Measurements from ENCODE around the gene MARCHF2.

Gene MARCHF2

DNA sequence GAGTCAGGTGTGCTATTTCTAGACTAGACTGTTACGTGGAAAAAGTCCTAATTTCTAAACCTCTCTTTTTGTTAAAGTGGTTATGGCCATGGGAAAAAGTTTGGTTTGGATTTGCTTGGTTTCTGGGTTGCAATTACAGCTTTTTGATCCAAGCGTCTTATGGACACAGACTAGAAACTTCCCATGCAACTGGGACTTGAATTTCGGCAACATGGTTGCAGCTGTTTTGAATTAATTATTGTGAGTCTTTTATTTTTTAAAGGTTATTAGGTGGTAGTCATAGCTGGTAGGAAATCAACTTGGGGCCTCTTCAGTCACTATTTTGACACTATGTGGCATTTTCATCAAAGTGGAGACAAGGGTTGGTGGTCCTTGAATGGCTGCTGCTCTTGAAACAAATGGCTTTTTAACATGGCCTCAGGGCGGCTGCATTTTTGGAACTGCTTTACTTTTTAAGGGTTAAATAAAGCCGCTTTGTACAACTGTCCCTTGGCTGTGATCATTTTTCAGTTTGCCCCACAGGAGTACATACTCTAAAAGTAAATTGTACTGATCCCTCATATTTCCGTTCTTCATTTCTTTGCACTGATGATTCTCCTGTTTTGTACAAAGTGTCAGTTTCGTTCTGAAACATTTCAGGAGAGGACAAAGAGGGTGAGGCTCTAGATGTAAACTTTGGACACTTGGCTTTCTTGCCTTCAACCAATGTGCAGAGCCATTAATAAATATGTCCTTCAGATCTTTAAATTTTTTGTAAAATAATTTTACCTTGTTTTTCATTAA, 47.6 kb downstream of the MARCHF2 start:
- Histone ChIP-seq H3K9me3 (ENCODE audit: control insufficient read depth, insufficient read depth, low read length) (no peaks in the 10 kb centered on the region), H3K27me3 (ENCODE audit: control insufficient read depth, insufficient read depth, low read length) (no peaks in the 10 kb centered on the region), H3K4me3 (ENCODE audit: low read depth, low read length) (no peak overlapping the region), H3K36me3 (ENCODE audit: control insufficient read depth, insufficient read depth, low read length) (peaks cover 21% of the 10 kb centered on the region), H3K4me1 (ENCODE audit: control insufficient read depth, insufficient read depth, low read length) (peaks cover 32% of the 10 kb centered on the region), H3K9ac (ENCODE audit: low read depth, low read length) (no peak overlapping the region)

DNA sequence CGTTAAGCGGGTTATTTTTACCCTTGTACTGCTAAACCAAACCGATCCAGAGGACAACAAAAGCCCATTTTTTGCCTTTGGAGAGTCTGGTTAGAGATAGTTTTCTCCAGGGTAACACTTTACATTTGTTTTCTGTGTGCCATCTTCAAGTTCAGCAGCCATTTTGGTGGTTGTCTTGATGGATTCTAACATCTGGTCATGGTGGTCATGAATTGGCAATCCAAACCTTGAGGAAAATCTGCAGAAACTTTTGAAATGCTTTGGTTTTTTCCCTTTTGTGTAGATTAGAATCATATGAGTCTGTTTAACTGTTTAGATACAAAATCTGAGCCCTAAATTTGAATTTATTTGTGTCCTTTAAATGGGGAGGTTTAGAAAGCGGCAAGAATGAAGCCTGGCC, 48.3 kb downstream of the MARCHF2 start:
- H3K4me3 ChIP-seq (ENCODE audit: low read depth, low read length), result no peak overlapping the region
- no peaks in the 10 kb centered on the region for H3K27me3 ChIP-seq (ENCODE audit: control insufficient read depth, insufficient read depth, low read length)
- no peaks in the 10 kb centered on the region for H3K9me3 ChIP-seq (ENCODE audit: control insufficient read depth, insufficient read depth, low read length)
- H3K36me3 ChIP-seq (ENCODE audit: control insufficient read depth, insufficient read depth, low read length), result peaks cover 21% of the 10 kb centered on the region
- peaks cover 30% of the 10 kb centered on the region for H3K4me1 ChIP-seq (ENCODE audit: control insufficient read depth, insufficient read depth, low read length)
- H3K9ac ChIP-seq (ENCODE audit: low read depth, low read length), result no peak overlapping the region

DNA sequence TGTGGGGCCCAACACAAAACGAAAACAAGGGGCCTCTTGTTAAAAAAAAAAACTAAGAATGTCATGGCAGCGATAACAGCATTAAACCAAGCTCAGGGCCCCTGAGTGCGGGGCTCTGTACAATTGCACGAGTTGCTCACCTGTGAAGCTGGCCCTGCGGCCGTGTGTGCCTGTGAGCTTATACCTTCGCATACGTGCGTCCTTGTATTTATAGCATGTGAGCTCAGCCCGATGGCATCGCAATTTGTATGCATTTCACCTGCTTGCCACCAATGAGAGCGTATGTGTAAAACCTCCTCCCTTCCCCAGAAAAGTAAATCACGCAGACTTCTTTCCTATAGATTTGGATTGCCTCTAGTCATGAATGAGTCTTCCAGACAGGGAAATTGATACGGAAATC, 48.8 kb downstream of the MARCHF2 start:
- Histone ChIP-seq H3K9me3 (ENCODE audit: control insufficient read depth, insufficient read depth, low read length) (no peaks in the 10 kb centered on the region), H3K27me3 (ENCODE audit: control insufficient read depth, insufficient read depth, low read length) (no peaks in the 10 kb centered on the region), H3K9ac (ENCODE audit: low read depth, low read length) (no peak overlapping the region), H3K4me3 (ENCODE audit: low read depth, low read length) (no peak overlapping the region), H3K36me3 (ENCODE audit: control insufficient read depth, insufficient read depth, low read length) (peaks cover 20% of the 10 kb centered on the region), H3K4me1 (ENCODE audit: control insufficient read depth, insufficient read depth, low read length) (peaks cover 30% of the 10 kb centered on the region)

DNA sequence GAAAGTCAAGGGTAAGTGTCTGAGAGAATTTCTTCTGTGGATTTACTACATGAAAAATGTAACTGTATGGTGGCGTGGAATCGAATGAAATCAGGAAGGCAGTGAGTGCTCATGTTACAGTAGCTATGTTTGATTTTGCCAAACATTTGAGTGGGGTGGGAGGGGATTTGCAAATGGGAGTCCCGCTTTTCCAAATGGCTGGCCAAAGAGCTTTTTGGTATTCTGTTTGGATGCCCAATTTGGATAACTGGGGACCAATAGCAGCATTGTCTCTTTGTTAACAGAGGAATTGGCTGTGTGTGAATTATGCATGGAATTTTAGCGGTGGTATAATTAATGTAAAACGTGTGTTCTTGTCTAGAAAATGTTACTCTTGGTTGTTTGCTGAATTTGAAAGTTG, 49.5 kb downstream of the MARCHF2 start:
- Histone ChIP-seq H3K4me3 (ENCODE audit: low read depth, low read length) (no peak overlapping the region), H3K27me3 (ENCODE audit: control insufficient read depth, insufficient read depth, low read length) (no peaks in the 10 kb centered on the region), H3K36me3 (ENCODE audit: control insufficient read depth, insufficient read depth, low read length) (peaks cover 26% of the 10 kb centered on the region), H3K9ac (ENCODE audit: low read depth, low read length) (no peak overlapping the region), H3K9me3 (ENCODE audit: control insufficient read depth, insufficient read depth, low read length) (no peaks in the 10 kb centered on the region), H3K4me1 (ENCODE audit: control insufficient read depth, insufficient read depth, low read length) (peaks cover 27% of the 10 kb centered on the region)

DNA sequence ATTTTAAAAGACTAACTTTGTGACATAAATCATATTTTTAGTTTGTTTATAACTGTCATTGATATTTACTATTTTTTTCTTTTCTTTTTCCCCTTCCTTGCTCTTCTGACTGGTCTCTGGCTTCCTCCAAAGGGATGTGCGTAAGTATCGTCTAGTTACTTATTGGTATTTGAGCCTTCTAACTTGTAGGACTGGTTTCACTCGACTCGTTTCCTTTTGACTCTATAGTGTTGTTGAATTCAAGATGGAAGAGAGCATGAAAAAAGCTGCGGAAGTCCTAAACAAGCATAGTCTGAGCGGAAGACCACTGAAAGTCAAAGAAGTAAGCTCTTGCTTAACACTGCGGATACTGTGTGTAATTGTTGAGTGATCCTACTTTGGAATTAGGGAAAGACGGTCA, 50.3 kb downstream of the MARCHF2 start:
- Histone ChIP-seq H3K36me3 (ENCODE audit: control insufficient read depth, insufficient read depth, low read length) (peaks cover 31% of the 10 kb centered on the region), H3K4me3 (ENCODE audit: low read depth, low read length) (no peak overlapping the region), H3K9me3 (ENCODE audit: control insufficient read depth, insufficient read depth, low read length) (no peaks in the 10 kb centered on the region), H3K4me1 (ENCODE audit: control insufficient read depth, insufficient read depth, low read length) (peaks cover 25% of the 10 kb centered on the region), H3K27me3 (ENCODE audit: control insufficient read depth, insufficient read depth, low read length) (no peaks in the 10 kb centered on the region), H3K9ac (ENCODE audit: low read depth, low read length) (no peak overlapping the region)

DNA sequence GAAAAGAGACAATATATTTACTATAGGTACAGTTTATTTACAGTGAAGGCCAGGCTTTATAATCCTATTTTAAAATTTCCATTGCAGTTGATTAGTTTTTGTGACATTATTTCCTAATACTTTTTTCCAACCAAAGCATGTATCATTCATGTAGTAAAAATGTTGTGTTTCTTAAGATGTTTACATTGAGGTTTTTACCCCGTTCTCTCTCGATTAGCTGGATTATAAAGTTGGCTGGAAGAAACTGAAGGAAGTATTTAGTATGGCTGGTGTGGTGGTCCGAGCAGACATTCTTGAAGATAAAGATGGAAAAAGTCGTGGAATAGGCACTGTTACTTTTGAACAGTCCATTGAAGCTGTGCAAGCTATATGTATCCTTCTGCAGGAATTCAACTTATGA, 52.9 kb downstream of the MARCHF2 start:
- no peak overlapping the region for H3K9ac ChIP-seq (ENCODE audit: low read depth, low read length)
- no peaks in the 10 kb centered on the region for H3K27me3 ChIP-seq (ENCODE audit: control insufficient read depth, insufficient read depth, low read length)
- no peaks in the 10 kb centered on the region for H3K9me3 ChIP-seq (ENCODE audit: control insufficient read depth, insufficient read depth, low read length)
- no peak overlapping the region for H3K4me3 ChIP-seq (ENCODE audit: low read depth, low read length)
- H3K4me1 ChIP-seq (ENCODE audit: control insufficient read depth, insufficient read depth, low read length), result peaks cover 10% of the 10 kb centered on the region
- H3K36me3 ChIP-seq (ENCODE audit: control insufficient read depth, insufficient read depth, low read length), result peaks cover 55% of the 10 kb centered on the region

DNA sequence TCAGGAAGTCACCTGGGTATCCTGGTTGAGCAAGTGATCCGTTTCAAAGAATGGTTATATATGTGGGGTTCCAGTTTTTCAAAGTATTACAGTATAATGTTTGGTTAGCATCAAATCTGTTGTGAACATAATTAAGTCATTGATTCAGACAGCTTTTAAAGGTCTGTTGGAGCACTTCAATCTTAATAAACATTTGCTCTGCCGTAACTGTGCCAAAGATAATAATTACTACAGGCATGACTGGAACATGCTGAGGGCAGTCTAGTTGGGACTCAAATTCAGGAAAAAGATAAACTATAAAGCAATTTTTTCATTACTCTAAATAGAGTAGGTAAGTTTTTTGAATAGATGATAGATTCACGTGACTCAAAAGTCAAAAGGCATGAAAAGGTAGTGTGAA, 55.0 kb downstream of the MARCHF2 start:
- H3K9me3 ChIP-seq (ENCODE audit: control insufficient read depth, insufficient read depth, low read length), result no peaks in the 10 kb centered on the region
- no peaks in the 10 kb centered on the region for H3K27me3 ChIP-seq (ENCODE audit: control insufficient read depth, insufficient read depth, low read length)
- no peak overlapping the region for H3K4me3 ChIP-seq (ENCODE audit: low read depth, low read length)
- no peaks in the 10 kb centered on the region for H3K4me1 ChIP-seq (ENCODE audit: control insufficient read depth, insufficient read depth, low read length)
- peaks cover 71% of the 10 kb centered on the region for H3K36me3 ChIP-seq (ENCODE audit: control insufficient read depth, insufficient read depth, low read length)
- no peak overlapping the region for H3K9ac ChIP-seq (ENCODE audit: low read depth, low read length)

DNA sequence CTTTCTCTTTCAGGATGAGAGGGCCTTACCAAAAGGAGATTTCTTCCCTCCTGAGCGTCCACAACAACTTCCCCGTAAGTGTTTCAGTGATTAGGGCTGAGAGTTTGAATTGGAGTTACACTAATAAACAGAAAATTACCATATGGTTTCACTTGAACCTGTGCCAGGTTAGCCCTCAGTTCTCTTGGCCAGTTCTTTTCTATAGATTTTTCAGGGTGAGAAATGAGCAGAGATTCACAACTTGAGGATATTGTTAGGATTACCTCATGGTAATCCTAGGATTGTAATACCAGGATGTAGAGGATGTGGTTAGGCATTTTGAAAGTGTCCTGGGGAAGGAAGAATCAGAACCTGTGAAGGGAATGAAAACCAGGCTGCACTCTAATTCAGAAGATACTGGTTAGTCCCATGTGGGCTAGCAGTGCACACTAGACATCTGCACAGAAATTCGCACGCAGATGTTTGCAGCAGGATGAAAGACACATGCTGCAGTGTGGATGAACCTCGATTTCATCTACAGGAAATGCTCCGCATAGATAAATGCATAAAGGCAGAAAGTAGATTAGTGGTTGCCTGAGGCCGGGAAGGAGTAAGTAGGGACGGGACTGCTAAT, 55.8 kb downstream of the MARCHF2 start:
- H3K4me1 ChIP-seq (ENCODE audit: control insufficient read depth, insufficient read depth, low read length), result no peaks in the 10 kb centered on the region
- H3K27me3 ChIP-seq (ENCODE audit: control insufficient read depth, insufficient read depth, low read length), result no peaks in the 10 kb centered on the region
- no peak overlapping the region for H3K4me3 ChIP-seq (ENCODE audit: low read depth, low read length)
- H3K9me3 ChIP-seq (ENCODE audit: control insufficient read depth, insufficient read depth, low read length), result no peaks in the 10 kb centered on the region
- H3K9ac ChIP-seq (ENCODE audit: low read depth, low read length), result no peak overlapping the region
- peaks cover 67% of the 10 kb centered on the region for H3K36me3 ChIP-seq (ENCODE audit: control insufficient read depth, insufficient read depth, low read length)

DNA sequence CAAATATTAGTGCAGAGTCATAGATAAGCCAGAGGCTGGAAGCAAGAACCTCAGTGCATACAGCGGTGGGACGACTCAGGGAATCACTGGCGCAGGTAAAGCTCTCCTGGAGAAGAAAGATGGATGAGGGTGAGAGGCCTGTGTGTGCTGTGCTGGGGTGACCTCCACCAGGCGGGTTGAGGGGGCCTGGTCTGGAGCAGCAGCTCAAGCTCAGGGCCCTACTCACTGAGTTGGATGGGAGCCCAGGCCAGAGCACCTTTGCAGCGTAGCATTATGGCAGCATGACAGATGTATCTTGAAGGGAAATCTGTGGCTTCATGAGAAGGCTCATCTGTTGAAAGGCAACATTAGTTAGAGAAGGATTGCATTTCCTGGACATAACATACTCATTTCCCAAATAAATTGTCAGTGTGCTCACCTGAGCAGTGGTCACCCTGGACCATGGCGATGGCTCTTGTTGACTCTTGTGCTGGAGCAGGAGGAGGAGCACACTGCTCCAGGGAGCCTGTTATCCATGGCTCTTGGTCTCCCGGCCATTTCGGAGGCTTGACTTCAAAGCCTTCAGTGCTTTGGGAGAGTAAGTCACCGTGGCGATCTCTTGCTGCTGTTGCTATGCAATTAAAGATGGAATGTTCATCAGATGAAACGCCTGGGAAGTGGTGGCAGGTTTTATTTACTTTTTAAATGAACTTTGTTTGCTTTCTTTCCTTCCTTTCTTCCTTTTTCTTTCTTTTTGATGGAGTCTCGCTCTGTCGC, 56.7 kb downstream of the MARCHF2 start:
- H3K4me1 ChIP-seq (ENCODE audit: control insufficient read depth, insufficient read depth, low read length), result no peaks in the 10 kb centered on the region
- H3K9ac ChIP-seq (ENCODE audit: low read depth, low read length), result no peak overlapping the region
- peaks cover 72% of the 10 kb centered on the region for H3K36me3 ChIP-seq (ENCODE audit: control insufficient read depth, insufficient read depth, low read length)
- H3K9me3 ChIP-seq (ENCODE audit: control insufficient read depth, insufficient read depth, low read length), result no peaks in the 10 kb centered on the region
- no peaks in the 10 kb centered on the region for H3K27me3 ChIP-seq (ENCODE audit: control insufficient read depth, insufficient read depth, low read length)
- no peak overlapping the region for H3K4me3 ChIP-seq (ENCODE audit: low read depth, low read length)

DNA sequence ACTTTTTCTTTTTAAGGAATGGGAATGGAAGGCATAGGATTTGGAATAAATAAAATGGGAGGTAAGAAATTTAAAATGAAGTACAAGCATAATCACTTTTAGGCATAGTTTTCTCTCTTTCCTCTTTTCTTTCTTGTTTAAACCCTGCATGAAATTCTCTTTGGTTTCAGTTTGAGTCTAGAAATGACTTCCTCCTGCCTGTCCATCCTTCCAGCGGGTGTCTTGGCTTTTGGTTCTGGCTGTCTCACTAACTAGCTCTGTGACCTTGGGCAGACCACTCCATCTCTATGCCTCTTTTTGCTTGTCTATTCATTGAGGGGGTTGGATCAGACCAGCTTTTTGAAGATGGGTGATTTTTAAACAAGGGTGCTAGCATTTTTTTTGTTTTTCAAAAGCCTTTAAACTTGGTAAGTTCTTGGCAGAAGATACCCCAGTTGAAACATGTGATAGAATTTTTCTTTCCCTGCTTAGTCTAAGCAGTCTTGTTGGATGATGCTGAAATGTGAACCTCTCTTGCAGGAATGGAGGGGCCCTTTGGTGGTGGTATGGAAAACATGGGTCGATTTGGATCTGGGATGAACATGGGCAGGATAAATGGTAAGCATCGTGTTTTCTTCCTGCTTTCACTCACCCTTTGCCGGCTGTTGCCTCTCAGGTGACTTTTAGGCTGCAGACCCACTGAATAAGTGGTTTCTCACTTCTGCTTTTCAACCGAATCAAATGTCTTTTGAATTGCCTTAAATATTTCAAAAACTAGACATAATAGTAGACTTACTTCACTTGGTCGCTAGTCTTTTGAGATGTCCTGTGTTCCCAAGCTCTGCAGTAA, 60.8 kb downstream of the MARCHF2 start:
- Histone ChIP-seq H3K4me1 (ENCODE audit: control insufficient read depth, insufficient read depth, low read length) (no peaks in the 10 kb centered on the region), H3K27me3 (ENCODE audit: control insufficient read depth, insufficient read depth, low read length) (no peaks in the 10 kb centered on the region), H3K9me3 (ENCODE audit: control insufficient read depth, insufficient read depth, low read length) (no peaks in the 10 kb centered on the region), H3K36me3 (ENCODE audit: control insufficient read depth, insufficient read depth, low read length) (peaks cover 66% of the 10 kb centered on the region), H3K4me3 (ENCODE audit: low read depth, low read length) (no peak overlapping the region), H3K9ac (ENCODE audit: low read depth, low read length) (no peak overlapping the region)

DNA sequence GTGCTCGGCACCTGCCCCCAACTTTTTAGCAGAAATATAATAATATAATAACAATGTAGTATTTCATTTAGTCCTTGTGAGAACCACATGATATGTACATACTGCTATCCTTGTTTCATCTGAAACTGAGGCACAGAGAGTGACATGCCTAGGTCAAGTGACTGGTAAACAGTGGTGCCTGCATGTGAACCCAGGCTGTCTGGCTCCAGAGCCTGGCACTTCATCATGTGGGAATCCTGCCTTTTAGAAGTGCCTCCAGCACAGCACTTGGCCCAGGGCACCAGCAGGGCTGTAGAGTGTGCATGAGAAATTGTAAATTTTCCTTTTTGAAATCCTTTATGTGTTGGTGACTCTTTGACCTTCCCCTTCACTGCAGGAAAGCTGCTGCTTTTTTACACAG, 61.9 kb downstream of the MARCHF2 start:
- Histone ChIP-seq H3K36me3 (ENCODE audit: control insufficient read depth, insufficient read depth, low read length) (peaks cover 58% of the 10 kb centered on the region), H3K4me3 (ENCODE audit: low read depth, low read length) (no peak overlapping the region), H3K27me3 (ENCODE audit: control insufficient read depth, insufficient read depth, low read length) (no peaks in the 10 kb centered on the region), H3K9ac (ENCODE audit: low read depth, low read length) (no peak overlapping the region), H3K9me3 (ENCODE audit: control insufficient read depth, insufficient read depth, low read length) (no peaks in the 10 kb centered on the region), H3K4me1 (ENCODE audit: control insufficient read depth, insufficient read depth, low read length) (no peaks in the 10 kb centered on the region)
